Fibroblast of peridontal ligament (primary cell): ENCODE measurements around the gene KRTAP9-9.
"Not testable (repeated sequence)": the region's sequence is repeated elsewhere in the genome, so short reads cannot be mapped to it uniquely, and the experiment has no call there.

Experiments used
- DNase-seq: peaks from one replicate; pipeline ENCODE4 v3.0.0-alpha.2; 2010; ENCODE audit errors: extremely low read depth

Gene KRTAP9-9

GRCh38 chr17:41255381-41256290 is at the start of gene KRTAP9-9:
KRTAP9-9 (plus strand) TSS chr17:41255384.
- peak; percentile 49 for DNase-seq

- DNase-seq, result peak; percentile 46
Measured at GRCh38 chr17:41211845-41212466, 43.2 kb upstream of the KRTAP9-9 start.

GRCh38 chr17:41212524-41213169 is 42.5 kb upstream of the KRTAP9-9 start:
- DNase-seq, result no peak

GRCh38 chr17:41215681-41216080 is 39.5 kb upstream of the KRTAP9-9 start:
- DNase-seq, result no peak

- DNase-seq, result peak; percentile 58
Measured at GRCh38 chr17:41223821-41224220, 31.4 kb upstream of the KRTAP9-9 start.

GRCh38 chr17:41226051-41226450 is 29.1 kb upstream of the KRTAP9-9 start:
- DNase-seq, result no peak

- DNase-seq, result not testable (repeated sequence)
Measured at GRCh38 chr17:41226598-41227095, 28.5 kb upstream of the KRTAP9-9 start, which contains the start of gene KRTAP9-2. KRTAP9-2 (plus strand) TSS chr17:41226648; CDS start chr17:41226655, 7 bp downstream.

GRCh38 chr17:41230094-41230493 is 25.1 kb upstream of the KRTAP9-9 start:
- DNase-seq, result no peak

GRCh38 chr17:41231731-41232130 is 23.5 kb upstream of the KRTAP9-9 start:
- no peak for DNase-seq

- not testable (repeated sequence) for DNase-seq
Measured at GRCh38 chr17:41232399-41233105, 22.6 kb upstream of the KRTAP9-9 start, which contains the start of gene KRTAP9-3. KRTAP9-3 (plus strand) TSS chr17:41232449; CDS start chr17:41232502, 53 bp downstream.

- not testable (repeated sequence) for DNase-seq
Measured at GRCh38 chr17:41237116-41237515, 18.1 kb upstream of the KRTAP9-9 start.

GRCh38 chr17:41237949-41238437 is 17.2 kb upstream of the KRTAP9-9 start, which contains the start of gene KRTAP9-8:
KRTAP9-8 (plus strand) TSS chr17:41237999; CDS start chr17:41238052, 53 bp downstream.
- DNase-seq, result not testable (repeated sequence)

GRCh38 chr17:41246995-41247787 is 8.0 kb upstream of the KRTAP9-9 start:
- not testable (repeated sequence) for DNase-seq

GRCh38 chr17:41249637-41250240 is 5.4 kb upstream of the KRTAP9-9 start, which contains the start of gene KRTAP9-4:
KRTAP9-4 (plus strand) TSS chr17:41249687; CDS start chr17:41249721, 34 bp downstream.
- DNase-seq, result not testable (repeated sequence)

GRCh38 chr17:41251261-41251660 is 3.9 kb upstream of the KRTAP9-9 start:
- peak; percentile 58 for DNase-seq

GRCh38 chr17:41254861-41255260 is 323 bp upstream of the KRTAP9-9 start:
- DNase-seq, result peak; percentile 30

- peak; percentile 31 for DNase-seq
Measured at GRCh38 chr17:41256291-41256685, 1.1 kb downstream of the KRTAP9-9 start.

GRCh38 chr17:41258406-41258805 is 3.2 kb downstream of the KRTAP9-9 start:
- peak; percentile 73 for DNase-seq

GRCh38 chr17:41263212-41263611 is 8.0 kb downstream of the KRTAP9-9 start:
- DNase-seq, result no peak

GRCh38 chr17:41264599-41264998 is 9.4 kb downstream of the KRTAP9-9 start:
- DNase-seq, result no peak
